ENCODE measurements around the gene PDE6C.
A peak's percentile ranks its signal among the peaks of the same experiment; 100 is the strongest.

Gene PDE6C

DNA sequence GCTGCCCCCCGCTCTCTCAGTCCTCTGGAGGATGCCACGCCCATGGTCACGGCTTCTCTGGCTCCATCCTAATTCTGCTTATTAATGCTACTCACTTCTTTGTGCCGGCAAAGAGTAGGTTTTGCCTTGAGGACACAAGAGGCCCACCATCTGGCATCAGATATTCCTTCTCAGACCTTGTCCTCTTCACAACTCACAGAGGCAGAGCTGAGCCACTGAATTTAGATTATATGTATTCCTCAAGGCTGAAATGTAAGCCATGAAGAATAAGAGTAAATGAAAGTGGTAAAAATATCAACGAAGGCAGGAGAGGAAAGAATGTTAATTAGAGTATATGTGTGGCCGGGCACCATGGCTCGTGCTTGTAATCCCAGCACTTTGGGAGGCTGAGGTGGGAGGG lies 17.8 kb upstream of the PDE6C start:
- DNase-seq (ENCODE audit: low read depth, low spot score), result no peak

DNA sequence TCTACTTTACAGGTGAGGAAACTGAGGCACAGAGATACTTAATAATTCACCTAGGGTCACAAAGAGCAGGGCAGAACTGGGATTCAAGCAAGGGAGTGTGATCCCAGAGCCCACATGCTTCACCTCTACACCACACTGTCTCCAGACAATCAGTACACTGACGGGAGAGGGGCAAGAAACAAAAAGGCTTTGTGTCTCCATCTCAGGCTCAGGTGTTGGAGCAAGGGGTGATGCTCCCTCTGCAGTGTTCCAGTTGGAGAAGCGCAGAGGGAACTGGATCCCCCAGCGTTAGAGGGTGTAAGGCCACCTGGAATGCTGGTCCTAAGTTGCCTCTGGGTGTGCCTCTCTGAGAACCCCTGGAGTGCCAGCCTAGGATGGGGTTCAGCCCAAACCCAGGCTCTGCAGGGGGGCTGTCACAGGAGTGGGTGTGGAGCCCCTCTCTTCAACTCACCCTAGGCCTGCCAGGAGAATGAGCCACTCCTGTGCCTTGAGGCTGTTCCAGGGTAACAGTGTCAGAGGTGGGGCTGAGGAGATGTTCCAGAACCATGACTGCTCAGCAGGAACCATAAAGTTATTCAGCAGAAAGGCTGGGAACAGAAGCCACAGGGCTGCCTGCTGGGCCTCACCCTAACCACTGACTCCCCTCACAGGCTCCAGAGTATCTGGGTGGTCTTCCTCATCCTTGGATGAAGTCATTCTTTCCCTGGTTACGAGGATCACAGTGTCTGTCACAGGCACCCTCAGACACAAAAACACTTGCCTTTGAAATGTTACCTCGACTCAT lies 16.8 kb upstream of the PDE6C start:
- no peak for DNase-seq (ENCODE audit: low read depth, low spot score)

GRCh38 chr10:93596539-93596938 lies 15.8 kb upstream of the PDE6C start:
- DNase-seq (ENCODE audit: low read depth, low spot score), result peak; percentile 33

DNA sequence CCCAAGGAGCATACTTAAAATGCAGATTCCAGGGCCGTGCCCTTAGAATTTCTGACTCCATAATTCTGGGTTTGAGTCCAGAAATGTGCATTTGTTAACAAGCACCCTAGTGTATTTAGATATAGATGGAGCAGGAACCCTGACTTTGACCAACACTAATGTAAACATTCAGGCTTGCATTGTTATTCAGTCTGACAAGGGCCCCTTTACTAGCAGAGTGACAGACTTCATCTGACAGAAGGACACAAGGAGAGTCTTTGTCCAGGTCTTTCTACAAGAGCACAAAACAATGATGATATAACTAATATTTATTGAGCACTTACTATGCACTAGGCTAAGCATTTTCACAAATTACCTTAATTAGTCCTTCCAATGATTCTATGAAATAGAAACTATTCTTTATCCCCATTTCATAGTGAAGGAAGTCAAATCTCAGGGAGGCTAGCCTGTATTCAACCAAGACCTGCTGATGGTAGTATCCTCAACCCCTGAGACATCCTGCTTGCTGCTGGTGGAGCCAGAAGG lies 15.2 kb upstream of the PDE6C start:
- DNase-seq (ENCODE audit: low read depth, low spot score), result no peak

DNA sequence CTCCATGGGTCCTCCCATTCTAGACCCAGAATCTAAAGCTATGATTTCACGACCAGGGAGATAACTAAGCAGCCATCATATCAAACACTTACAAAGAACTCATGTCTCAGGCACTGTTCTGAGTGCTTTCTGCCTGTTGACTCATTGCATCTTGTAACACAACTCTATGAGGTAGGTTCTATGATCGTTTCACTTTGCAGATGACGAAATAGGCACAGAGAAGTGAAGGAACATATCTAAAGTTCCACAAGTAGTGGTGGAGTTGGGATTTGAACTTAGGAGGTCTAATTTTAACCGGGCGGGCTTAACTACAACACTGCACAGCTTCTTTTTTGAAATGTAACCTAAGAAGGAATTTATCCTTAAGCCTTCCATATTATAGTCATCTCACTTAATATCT lies 14.2 kb upstream of the PDE6C start:
- no peak for DNase-seq (ENCODE audit: low read depth, low spot score)

DNA sequence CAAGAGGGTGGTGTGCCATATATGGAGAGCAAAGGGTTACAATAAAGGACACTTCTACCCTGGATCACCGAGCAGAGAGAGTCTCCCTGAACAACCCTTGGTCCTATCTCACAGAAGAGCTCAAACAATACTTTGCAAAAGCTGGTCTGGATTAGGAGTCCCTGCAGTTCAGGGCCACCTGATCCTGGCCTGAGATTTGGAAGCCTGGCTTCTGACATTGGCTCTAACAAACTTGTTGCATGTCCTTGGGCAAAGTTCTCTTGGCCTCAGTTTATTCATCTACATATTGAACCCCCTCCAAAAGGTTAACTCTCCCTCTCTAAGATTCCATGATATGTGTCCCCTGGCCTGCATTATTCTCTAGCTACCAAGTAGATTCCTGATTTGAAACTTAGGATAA lies 13.0 kb upstream of the PDE6C start:
- DNase-seq (ENCODE audit: low read depth, low spot score), result no peak

- DNase-seq (ENCODE audit: low read depth, low spot score), result no peak
These were observed 12.6 kb upstream of the PDE6C start for GRCh38 chr10:93599778-93600177.

GRCh38 chr10:93600446-93601145 lies 11.7 kb upstream of the PDE6C start:
- no peak for DNase-seq (ENCODE audit: low read depth, low spot score)

- DNase-seq (ENCODE audit: low read depth, low spot score), result no peak
These were observed 11.1 kb upstream of the PDE6C start, which contains the start of gene RBP4 for GRCh38 chr10:93601146-93601773. RBP4 (minus strand) TSS chr10:93601235; CDS start chr10:93601028, 207 bp downstream.

GRCh38 chr10:93601774-93602162 lies 10.6 kb upstream of the PDE6C start:
- DNase-seq (ENCODE audit: low read depth, low spot score), result no peak

DNA sequence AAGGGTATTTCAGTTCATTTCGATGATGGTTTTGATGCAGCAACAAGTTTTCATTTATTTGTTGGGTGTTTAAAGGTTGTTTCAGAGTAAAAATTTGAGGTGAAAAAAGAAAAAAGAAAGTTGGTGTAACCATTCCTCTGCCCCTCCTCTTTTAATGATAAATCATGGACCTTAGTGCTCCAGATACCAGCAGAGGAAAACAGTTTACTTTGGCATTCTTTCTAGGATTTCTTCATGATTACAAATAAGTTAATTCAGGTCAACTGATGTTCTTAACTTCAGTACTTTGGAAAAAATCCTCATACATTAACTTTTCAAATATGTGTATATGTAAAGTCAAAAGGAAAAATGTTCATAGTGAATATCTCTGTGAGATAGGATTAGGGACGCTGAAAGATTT lies 9.3 kb upstream of the PDE6C start:
- no peak for DNase-seq (ENCODE audit: low read depth, low spot score)

- no peak for DNase-seq (ENCODE audit: low read depth, low spot score)
These were observed 8.2 kb upstream of the PDE6C start for GRCh38 chr10:93604146-93604545.

- DNase-seq (ENCODE audit: low read depth, low spot score), result no peak
These were observed 3.9 kb upstream of the PDE6C start for GRCh38 chr10:93608421-93608820.

GRCh38 chr10:93613126-93613525 lies 789 bp downstream of the PDE6C start:
- DNase-seq (ENCODE audit: low read depth, low spot score), result no peak

DNA sequence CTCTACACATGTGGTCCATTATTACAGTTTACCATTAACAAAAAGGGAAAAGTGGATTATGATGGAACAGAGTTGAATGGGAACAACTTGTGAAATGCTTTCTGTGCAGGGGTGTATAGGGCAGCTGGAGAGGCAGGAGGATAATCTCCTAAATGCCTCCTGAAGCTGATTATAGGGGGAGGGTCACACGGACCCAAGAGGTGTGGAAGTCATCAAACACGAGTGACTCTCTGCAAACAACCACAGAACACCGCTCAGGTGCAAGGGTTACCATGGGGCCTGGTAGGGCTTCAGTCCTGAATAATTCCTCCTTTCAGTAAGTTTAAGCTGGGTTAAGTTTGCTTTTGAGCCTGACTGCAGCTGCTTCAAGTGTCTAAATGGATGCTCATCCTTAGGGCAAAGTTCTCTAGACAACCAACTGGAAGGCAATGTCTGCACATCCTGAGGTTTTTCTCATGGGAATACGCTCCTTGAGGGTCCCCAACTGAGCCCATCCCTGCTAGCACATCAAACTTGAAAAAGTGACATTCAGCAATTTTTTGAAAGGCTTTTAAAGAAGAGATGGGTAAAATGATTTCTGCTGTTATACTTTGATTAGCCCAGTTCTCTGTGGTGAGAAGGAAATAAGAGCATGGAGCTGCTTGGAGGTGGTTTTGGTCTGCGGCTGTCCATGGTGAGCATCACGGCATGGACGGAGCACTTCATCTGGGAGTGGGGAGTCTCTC lies 1.9 kb downstream of the PDE6C start:
- DNase-seq (ENCODE audit: low read depth, low spot score), result no peak

DNA sequence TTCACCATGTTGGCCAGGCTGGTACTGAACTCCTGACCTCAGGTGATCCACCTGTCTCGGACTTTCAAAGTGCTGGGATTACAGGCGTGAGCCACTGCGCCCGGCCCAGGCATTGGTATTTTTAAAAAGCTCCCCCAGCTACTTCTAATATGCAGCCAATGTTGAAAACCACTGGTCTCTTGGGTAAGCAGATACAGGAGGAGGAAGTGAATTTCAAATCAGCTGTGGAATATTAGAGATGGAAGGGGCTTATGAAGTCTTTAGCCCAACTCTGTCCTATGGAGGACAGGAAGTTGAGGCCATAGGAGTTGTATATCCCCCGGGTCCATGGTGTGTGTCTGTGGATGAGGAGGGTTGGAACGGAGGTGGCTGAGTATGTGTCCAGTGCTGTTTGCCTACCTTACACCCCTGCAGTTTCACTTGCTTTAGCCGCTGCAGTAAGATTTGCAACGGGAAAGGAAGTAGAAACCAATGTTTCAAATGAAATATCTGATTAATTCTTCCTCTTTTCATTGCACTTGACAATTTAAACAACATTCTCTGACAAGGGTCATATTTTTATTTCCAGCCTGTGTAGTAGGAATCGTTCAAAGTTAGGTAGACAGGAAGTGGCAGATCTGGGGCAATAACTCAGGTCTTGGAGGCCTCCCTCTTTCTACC lies 3.4 kb downstream of the PDE6C start:
- no peak for DNase-seq (ENCODE audit: low read depth, low spot score)

DNA sequence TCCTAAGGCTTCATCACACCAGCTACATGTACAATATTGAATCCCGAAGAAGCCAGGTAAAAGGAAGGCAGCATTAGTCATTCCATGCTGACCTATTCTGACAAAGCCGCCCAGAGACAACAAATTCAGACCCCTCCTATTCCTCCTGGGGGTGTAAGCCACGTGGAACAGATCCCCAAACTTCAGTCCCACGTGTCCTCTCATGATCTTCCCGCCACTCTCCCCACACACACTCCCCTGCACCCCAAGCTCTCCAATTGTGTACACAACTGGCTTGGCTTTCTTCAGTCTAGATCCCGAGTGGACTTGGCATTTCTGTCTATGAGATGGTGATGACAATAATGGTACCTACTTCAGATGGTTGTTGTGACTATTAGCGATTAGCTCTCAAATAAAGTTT lies 8.6 kb downstream of the PDE6C start:
- no peak for DNase-seq (ENCODE audit: low read depth, low spot score)

DNA sequence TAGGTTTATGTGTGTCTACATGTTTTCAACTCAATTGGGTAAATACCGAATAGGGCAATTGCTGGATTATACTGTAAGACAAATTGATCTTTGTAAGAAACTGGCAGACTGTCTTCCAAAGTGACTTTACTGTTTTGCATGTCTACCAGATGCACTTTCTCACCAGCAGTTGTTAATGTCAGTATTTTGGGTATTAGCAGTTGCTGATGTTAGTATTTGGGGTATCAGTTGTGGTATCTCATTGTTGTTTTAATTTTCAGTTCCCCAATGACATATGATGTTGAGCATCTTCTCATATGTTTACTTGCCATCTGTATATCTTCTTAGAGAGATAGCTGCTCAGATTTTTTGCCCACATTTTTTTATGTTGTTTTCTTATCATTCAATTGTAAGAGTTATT lies 10.6 kb downstream of the PDE6C start:
- DNase-seq (ENCODE audit: low read depth, low spot score), result no peak

GRCh38 chr10:93628858-93629257 lies 16.5 kb downstream of the PDE6C start:
- no peak for DNase-seq (ENCODE audit: low read depth, low spot score)

GRCh38 chr10:93629647-93630305 lies 17.4 kb downstream of the PDE6C start:
- no peak for DNase-seq (ENCODE audit: low read depth, low spot score)
